AG08396 (cell line): ENCODE measurements around the gene ELAVL4.
"Not testable (repeated sequence)": the region's sequence is repeated elsewhere in the genome, so short reads cannot be mapped to it uniquely, and the experiment has no call there.

Experiments
- DNase-seq: peaks from one replicate; pipeline ENCODE4 v3.0.0; 2012; ENCODE audit warnings: low spot score, mixed read lengths

Gene ELAVL4

GRCh38 chr1:50126927-50127715, 18.4 kb downstream of the ELAVL4 start:
- no peak for DNase-seq

GRCh38 chr1:50129201-50129600, 20.5 kb downstream of the ELAVL4 start:
- DNase-seq, result no peak

- DNase-seq, result no peak
Measured at GRCh38 chr1:50132347-50132894, 23.7 kb downstream of the ELAVL4 start.

GRCh38 chr1:50135716-50136115, 27.0 kb downstream of the ELAVL4 start:
- no peak for DNase-seq

- DNase-seq, result no peak
Measured at GRCh38 chr1:50139339-50140181, 30.8 kb downstream of the ELAVL4 start.

- DNase-seq, result no peak
Measured at GRCh38 chr1:50140182-50140447, 31.4 kb downstream of the ELAVL4 start.

- DNase-seq, result no peak
Measured at GRCh38 chr1:50147191-50147850, 38.6 kb downstream of the ELAVL4 start.

GRCh38 chr1:50148142-50148923, 39.6 kb downstream of the ELAVL4 start:
- DNase-seq, result no peak

GRCh38 chr1:50152236-50152635, 43.5 kb downstream of the ELAVL4 start:
- DNase-seq, result no peak

- no peak for DNase-seq
Measured at GRCh38 chr1:50155541-50155940, 46.8 kb downstream of the ELAVL4 start.

GRCh38 chr1:50156241-50157010, 47.7 kb downstream of the ELAVL4 start:
- DNase-seq, result no peak

- DNase-seq, result no peak
Measured at GRCh38 chr1:50157306-50157941, 48.7 kb downstream of the ELAVL4 start.

- no peak for DNase-seq
Measured at GRCh38 chr1:50158421-50158820, 49.7 kb downstream of the ELAVL4 start.

GRCh38 chr1:50163680-50164079, 55.0 kb downstream of the ELAVL4 start:
- no peak for DNase-seq

GRCh38 chr1:50166351-50166750, 57.6 kb downstream of the ELAVL4 start:
- not testable (repeated sequence) for DNase-seq

GRCh38 chr1:50172299-50172698, 63.6 kb downstream of the ELAVL4 start:
- DNase-seq, result no peak

- DNase-seq, result no peak
Measured at GRCh38 chr1:50174101-50174500, 65.4 kb downstream of the ELAVL4 start.

GRCh38 chr1:50175719-50176639, 67.3 kb downstream of the ELAVL4 start:
- no peak for DNase-seq

- DNase-seq, result no peak
Measured at GRCh38 chr1:50177994-50178393, 69.3 kb downstream of the ELAVL4 start.
